Nephron (organoid): ENCODE data around the gene PAPPA.

Source experiments
- H3K27ac Mint-ChIP-seq, 3 experiments: 2 replicates each; pipeline ENCODE4 v1.8.0; 2020; ENCODE audit warnings: mixed read lengths in 3 of 3, mild to moderate bottlenecking in 2 of 3, moderate library complexity in 1 of 3
- H3K27me3 Mint-ChIP-seq: 2 replicates; pipeline ENCODE4 v1.8.0; 2021; ENCODE audit warnings: low read depth, mild to moderate bottlenecking, moderate library complexity, mixed read lengths
- H3K36me3 Mint-ChIP-seq: 2 replicates; pipeline ENCODE4 v1.8.0; 2020; ENCODE audit warnings: low read depth, mixed read lengths
- H3K4me1 Mint-ChIP-seq: 2 replicates; pipeline ENCODE4 v1.8.0; 2020; ENCODE audit warnings: mixed read lengths
- H3K4me3 Mint-ChIP-seq, 3 experiments: 2 replicates each; pipeline ENCODE4 v1.8.0; 2020; ENCODE audit warnings: mild to moderate bottlenecking in 3 of 3, mixed read lengths in 3 of 3, moderate library complexity in 2 of 3
- H3K9me3 Mint-ChIP-seq: 2 replicates; pipeline ENCODE4 v1.8.0; 2020; ENCODE audit warnings: mixed read lengths
- CTCF ChIP-seq, 3 experiments: fragments of 200-600 bp; sonication (generic); IDR thresholded peaks; one replicate each; pipeline ENCODE4 v1.5.0; 2021; ENCODE audit warnings: antibody characterized with exemption in 3 of 3; ENCODE audit not compliant: unreplicated experiment in 3 of 3

Gene PAPPA

GRCh38 chr9:116409129-116409528 lies 255.5 kb downstream of the PAPPA start:
- peaks cover 4% of the 10 kb centered on the region for H3K27me3 Mint-ChIP-seq
- H3K36me3 Mint-ChIP-seq, result no peaks in the 10 kb centered on the region
- no peak for TF ChIP-seq CTCF (IDR thresholded peaks at IDR 0.05; ENCODE audit: unreplicated experiment in 3 of 3)
- H3K4me1 Mint-ChIP-seq, result no peaks in the 10 kb centered on the region
- no peak overlapping the region for H3K27ac Mint-ChIP-seq
- no peaks in the 10 kb centered on the region for H3K9me3 Mint-ChIP-seq
- H3K4me3 Mint-ChIP-seq, result no peak overlapping the region

GRCh38 chr9:116409638-116410037 lies 256.0 kb downstream of the PAPPA start:
- H3K27ac Mint-ChIP-seq, result no peak overlapping the region
- no peak for TF ChIP-seq CTCF (IDR thresholded peaks at IDR 0.05; ENCODE audit: unreplicated experiment in 3 of 3)
- H3K36me3 Mint-ChIP-seq, result no peaks in the 10 kb centered on the region
- H3K27me3 Mint-ChIP-seq, result peaks cover 4% of the 10 kb centered on the region
- no peak overlapping the region for H3K4me3 Mint-ChIP-seq
- no peaks in the 10 kb centered on the region for H3K4me1 Mint-ChIP-seq
- no peaks in the 10 kb centered on the region for H3K9me3 Mint-ChIP-seq

- H3K9me3 Mint-ChIP-seq, result no peaks in the 10 kb centered on the region
- peaks cover 4% of the 10 kb centered on the region for H3K27me3 Mint-ChIP-seq
- no peaks in the 10 kb centered on the region for H3K36me3 Mint-ChIP-seq
- H3K27ac Mint-ChIP-seq, result no peak overlapping the region
- H3K4me3 Mint-ChIP-seq, result no peak overlapping the region
- TF ChIP-seq CTCF (IDR thresholded peaks at IDR 0.05; ENCODE audit: unreplicated experiment in 3 of 3), result no peak
- H3K4me1 Mint-ChIP-seq, result no peaks in the 10 kb centered on the region
Measured at GRCh38 chr9:116411506-116411905, 257.9 kb downstream of the PAPPA start.

- Mint-ChIP-seq H3K4me3 (no peak overlapping the region), H3K9me3 (no peaks in the 10 kb centered on the region), H3K27me3 (peaks cover 4% of the 10 kb centered on the region), H3K36me3 (no peaks in the 10 kb centered on the region), H3K27ac (no peak overlapping the region), H3K4me1 (peaks cover 5% of the 10 kb centered on the region)
- TF ChIP-seq CTCF (IDR thresholded peaks at IDR 0.05; ENCODE audit: unreplicated experiment in 3 of 3), result no peak
Measured at GRCh38 chr9:116414374-116414773, 260.8 kb downstream of the PAPPA start.

- Mint-ChIP-seq H3K4me1 (peaks cover 5% of the 10 kb centered on the region), H3K27ac (no peak overlapping the region), H3K36me3 (peaks cover 3% of the 10 kb centered on the region), H3K9me3 (no peaks in the 10 kb centered on the region), H3K4me3 (no peak overlapping the region), H3K27me3 (peaks cover 4% of the 10 kb centered on the region)
- TF ChIP-seq CTCF (IDR thresholded peaks at IDR 0.05; ENCODE audit: unreplicated experiment in 3 of 3), result no peak
Measured at GRCh38 chr9:116416421-116416820, 262.8 kb downstream of the PAPPA start.

GRCh38 chr9:116417464-116417863 lies 263.9 kb downstream of the PAPPA start:
- H3K27ac Mint-ChIP-seq, result peak overlapping the region; percentile 37 to 40 (median 39)

More at GRCh38 chr9:116417464-116417863, 263.9 kb downstream of the PAPPA start:
- no peaks in the 10 kb centered on the region for H3K9me3 Mint-ChIP-seq
- peaks cover 3% of the 10 kb centered on the region for H3K36me3 Mint-ChIP-seq
- TF ChIP-seq CTCF (IDR thresholded peaks at IDR 0.05; ENCODE audit: unreplicated experiment in 3 of 3), result no peak
- H3K4me3 Mint-ChIP-seq, result no peak overlapping the region
- H3K27me3 Mint-ChIP-seq, result peaks cover 4% of the 10 kb centered on the region
- H3K4me1 Mint-ChIP-seq, result peaks cover 5% of the 10 kb centered on the region
